ENCODE results near the gene ACOT7. TPM values are rescaled to one million over a fixed set of nuclear protein-coding genes. Genes with fewer than 3 reads are reported as not detected.

ACOT7 gene
- total and polyA plus RNA-seq, 2 experiments from 2014 or later = 167 to 169 TPM

- TF ChIP-seq POLR2AphosphoS5 (IDR thresholded peaks at IDR 0.05; ENCODE audit: low read depth) (no peak), ZNF462 (CRISPR knock-in tag; IDR thresholded peaks at IDR 0.05) (no peak), ZNF331 (CRISPR knock-in tag; IDR thresholded peaks at IDR 0.05; ENCODE audit: low read depth) (no peak), ZNF114 (CRISPR knock-in tag; IDR thresholded peaks at IDR 0.05) (no peak), JUNB (IDR thresholded peaks at IDR 0.05; ENCODE audit: unreplicated experiment) (no peak), STAT1 (IDR thresholded peaks at IDR 0.05; ENCODE audit: unreplicated experiment) (no peak), EZH2phosphoT487 (IDR thresholded peaks at IDR 0.05; ENCODE audit: unreplicated experiment) (no peak), EZH2 (IDR thresholded peaks at IDR 0.05; ENCODE audit: low read depth, unreplicated experiment) (no peak)
Measured at GRCh38 chr1:6353955-6354658, 39.5 kb downstream of the ACOT7 start (continued).

DNA sequence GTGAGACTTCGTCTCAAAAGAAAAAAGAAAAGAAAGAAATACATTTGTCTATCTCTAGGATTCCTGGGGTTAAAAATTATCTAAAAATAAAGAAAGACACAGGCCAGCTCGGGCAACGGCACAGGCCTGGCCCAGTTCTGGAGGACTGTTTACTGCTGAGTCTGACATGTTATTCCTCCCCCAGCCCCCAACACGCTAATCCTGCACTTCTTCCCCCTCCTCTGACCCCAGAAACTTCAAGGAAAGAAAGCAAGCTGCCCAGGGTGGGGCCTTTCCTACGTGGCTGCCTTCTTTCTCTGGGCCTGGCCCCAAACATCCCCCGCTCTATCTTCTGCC lies 40.0 kb downstream of the ACOT7 start:
- Mint-ChIP-seq H3K9me3 (no peaks in the 10 kb centered on the region), H3K27ac (no peak overlapping the region), H3K4me1 (peaks cover 30% of the 10 kb centered on the region), H3K36me3 (ENCODE audit: low read depth) (no peaks in the 10 kb centered on the region), H3K4me3 (no peak overlapping the region), H3K27me3 (ENCODE audit: insufficient read depth, low read depth, poor library complexity) (peaks cover 11% of the 10 kb centered on the region)
- no peak overlapping the region for H2AFZ ChIP-seq
- no peak overlapping the region for H3K27ac ChIP-seq (ENCODE audit: low read depth)
- no peak overlapping the region for H3K4me3 ChIP-seq
- H3K36me3 ChIP-seq (ENCODE audit: insufficient read depth) = no peaks in the 10 kb centered on the region
- H3K4me2 ChIP-seq = no peak overlapping the region
- H3F3A ChIP-seq (replicated peaks; ENCODE audit: low read depth) = peaks cover 3% of the 10 kb centered on the region; the same call in 1 of the 2 replicates
- ATAC-seq (no peak), DNase-seq (ENCODE audit: low spot score) (no peak)
- peaks cover 27% of the 10 kb centered on the region for H4K20me1 ChIP-seq (replicated peaks; ENCODE audit: insufficient read depth)
- H3K4me1 ChIP-seq (ENCODE audit: insufficient read depth) = peaks cover 4% of the 10 kb centered on the region; the same call in 1 of the 2 replicates
- no peaks in the 10 kb centered on the region for H3K27me3 ChIP-seq (ENCODE audit: insufficient read depth)
- no peaks in the 10 kb centered on the region for H3K9me2 ChIP-seq (ENCODE audit: insufficient read depth)
- peaks cover 60% of the 10 kb centered on the region for H3K79me2 ChIP-seq (replicated peaks; ENCODE audit: insufficient read depth)
- TF ChIP-seq STAT1 (IDR thresholded peaks at IDR 0.05; ENCODE audit: unreplicated experiment) (no peak), CREB1 (CRISPR knock-in tag; IDR thresholded peaks at IDR 0.05; ENCODE audit: low read depth) (no peak), ZNF114 (CRISPR knock-in tag; IDR thresholded peaks at IDR 0.05) (no peak), JUNB (IDR thresholded peaks at IDR 0.05; ENCODE audit: unreplicated experiment) (no peak)
- TF ChIP-seq, protein P1, sequence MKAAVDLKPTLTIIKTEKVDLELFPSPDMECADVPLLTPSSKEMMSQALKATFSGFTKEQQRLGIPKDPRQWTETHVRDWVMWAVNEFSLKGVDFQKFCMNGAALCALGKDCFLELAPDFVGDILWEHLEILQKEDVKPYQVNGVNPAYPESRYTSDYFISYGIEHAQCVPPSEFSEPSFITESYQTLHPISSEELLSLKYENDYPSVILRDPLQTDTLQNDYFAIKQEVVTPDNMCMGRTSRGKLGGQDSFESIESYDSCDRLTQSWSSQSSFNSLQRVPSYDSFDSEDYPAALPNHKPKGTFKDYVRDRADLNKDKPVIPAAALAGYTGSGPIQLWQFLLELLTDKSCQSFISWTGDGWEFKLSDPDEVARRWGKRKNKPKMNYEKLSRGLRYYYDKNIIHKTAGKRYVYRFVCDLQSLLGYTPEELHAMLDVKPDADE (IDR thresholded peaks at IDR 0.05) = no peak

Measured in GM23338 (cell line).